Measurements from ENCODE around the gene GDE1. TPM values are rescaled to one million over a fixed set of nuclear protein-coding genes. Genes with fewer than 3 reads are reported as not detected.
"Not testable (repeated sequence)": the region's sequence is repeated elsewhere in the genome, so short reads cannot be mapped to it uniquely, and the experiment has no call there.

The GDE1 gene, protein sequence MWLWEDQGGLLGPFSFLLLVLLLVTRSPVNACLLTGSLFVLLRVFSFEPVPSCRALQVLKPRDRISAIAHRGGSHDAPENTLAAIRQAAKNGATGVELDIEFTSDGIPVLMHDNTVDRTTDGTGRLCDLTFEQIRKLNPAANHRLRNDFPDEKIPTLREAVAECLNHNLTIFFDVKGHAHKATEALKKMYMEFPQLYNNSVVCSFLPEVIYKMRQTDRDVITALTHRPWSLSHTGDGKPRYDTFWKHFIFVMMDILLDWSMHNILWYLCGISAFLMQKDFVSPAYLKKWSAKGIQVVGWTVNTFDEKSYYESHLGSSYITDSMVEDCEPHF
- total RNA-seq: 72.5 and 77.2 TPM in 2 replicates
- polyA plus RNA-seq (2012): 73.0 TPM

GRCh38 chr16:19521471-19522396, at the start of gene GDE1:
GDE1 (minus strand) TSS chr16:19522098; CDS start chr16:19521964, 134 bp downstream.
- DNase-seq (ENCODE audit: low read depth): peak; percentile 93

DNA sequence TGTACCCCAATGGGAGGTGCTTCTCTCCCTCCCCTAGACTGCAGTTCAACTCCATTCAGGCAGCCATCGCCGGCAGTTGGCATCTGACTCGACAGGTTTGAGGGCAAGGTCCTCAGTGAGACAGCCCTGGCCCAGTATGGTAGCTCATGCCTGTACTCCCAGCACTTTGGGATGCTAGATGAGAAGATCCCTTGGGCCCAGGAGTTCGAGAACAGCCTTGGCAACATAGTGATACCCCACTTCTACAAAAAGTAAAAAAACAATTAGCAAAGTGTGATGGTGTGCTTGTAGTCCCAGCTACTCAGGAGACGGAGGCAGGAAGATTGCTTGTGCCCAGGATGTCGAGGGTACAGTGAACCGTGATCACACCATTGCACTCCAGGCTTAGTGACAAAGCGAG, 45.7 kb upstream of the GDE1 start:
- DNase-seq (ENCODE audit: low read depth): no peak

- DNase-seq (ENCODE audit: low read depth): no peak
Observed at GRCh38 chr16:19566362-19566761, 44.5 kb upstream of the GDE1 start.

GRCh38 chr16:19563377-19563776, 41.5 kb upstream of the GDE1 start:
- DNase-seq (ENCODE audit: low read depth): no peak

DNA sequence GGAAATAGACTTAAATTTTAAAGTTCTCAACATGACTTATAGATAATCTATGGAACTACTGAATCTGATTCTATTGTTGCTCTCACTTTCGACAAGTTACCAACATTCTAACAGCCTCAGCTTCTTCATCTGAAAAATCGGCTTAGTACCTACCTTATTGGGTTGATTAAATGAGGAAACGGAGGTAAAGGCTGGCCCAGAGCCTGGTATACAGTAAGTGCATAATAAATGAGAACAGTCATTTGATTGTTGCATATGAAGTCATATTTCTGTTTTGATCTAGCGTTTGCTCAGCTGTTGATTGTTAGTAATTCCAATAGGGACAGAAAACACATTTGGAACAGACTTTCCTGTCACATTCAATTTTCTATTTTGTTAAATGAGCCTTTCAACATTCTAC, 38.2 kb upstream of the GDE1 start:
- DNase-seq (ENCODE audit: low read depth): no peak

DNA sequence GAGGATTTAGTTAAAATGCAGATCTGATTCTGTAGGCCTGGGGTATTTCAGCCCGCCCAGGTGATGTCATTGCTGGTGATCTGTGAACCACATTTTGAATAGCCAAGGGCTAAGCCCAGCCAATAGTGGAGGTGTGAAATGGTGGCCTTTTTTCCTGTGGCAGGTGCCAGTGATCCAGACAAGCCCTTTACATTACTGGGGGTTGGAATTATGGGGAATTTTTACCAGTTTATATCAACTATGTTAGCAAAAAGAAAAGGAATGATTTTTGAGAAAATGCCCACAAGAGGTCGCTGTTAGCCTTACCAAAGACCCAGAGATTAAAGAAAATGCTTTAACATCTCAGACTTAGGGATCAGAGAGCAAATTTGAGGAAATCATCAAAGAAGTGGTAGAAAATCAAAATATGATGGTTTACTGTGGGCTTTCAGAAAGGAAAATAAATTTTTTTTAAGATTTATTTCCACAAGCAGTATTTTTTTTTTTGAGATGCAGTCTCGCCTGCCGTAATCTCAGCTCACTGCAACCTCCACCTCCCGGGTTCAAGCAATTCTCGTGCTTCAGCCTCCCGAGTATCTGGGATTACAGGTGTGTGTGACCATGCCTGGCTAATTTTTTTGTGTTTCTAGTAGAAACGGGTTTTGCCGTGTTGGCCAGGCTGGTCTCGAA, 37.5 kb upstream of the GDE1 start:
- DNase-seq (ENCODE audit: low read depth): peak; percentile 65

- DNase-seq (ENCODE audit: low read depth): peak; percentile 56
Observed at GRCh38 chr16:19555938-19556771, 34.3 kb upstream of the GDE1 start.

- DNase-seq (ENCODE audit: low read depth): peak; percentile 99
Observed at GRCh38 chr16:19555186-19555937, 33.5 kb upstream of the GDE1 start, which contains the start of gene VPS35L. VPS35L (plus strand) TSS chr16:19555703; CDS start chr16:19555730, 27 bp downstream.

- no peak for DNase-seq (ENCODE audit: low read depth)
Observed at GRCh38 chr16:19549673-19550072, 27.8 kb upstream of the GDE1 start.

DNA sequence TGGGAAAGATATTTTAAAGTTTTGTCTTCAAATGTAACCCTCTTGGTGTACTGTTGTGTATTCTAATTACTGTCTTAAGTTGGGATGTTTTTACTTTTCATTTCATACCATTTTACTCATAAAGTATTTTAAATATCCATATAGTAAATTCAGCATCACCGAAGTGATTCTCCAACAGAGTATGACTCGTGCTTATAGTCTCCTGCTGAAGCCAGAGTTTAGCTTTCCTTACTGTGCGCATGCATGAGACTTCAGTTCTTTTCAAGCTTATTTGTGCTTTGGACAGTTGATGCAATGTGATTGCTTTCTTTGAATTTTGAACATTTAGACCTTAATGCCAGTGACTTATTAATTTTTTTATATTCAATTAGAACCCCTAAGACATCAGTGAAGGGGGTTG, 26.2 kb upstream of the GDE1 start:
- no peak for DNase-seq (ENCODE audit: low read depth)

DNA sequence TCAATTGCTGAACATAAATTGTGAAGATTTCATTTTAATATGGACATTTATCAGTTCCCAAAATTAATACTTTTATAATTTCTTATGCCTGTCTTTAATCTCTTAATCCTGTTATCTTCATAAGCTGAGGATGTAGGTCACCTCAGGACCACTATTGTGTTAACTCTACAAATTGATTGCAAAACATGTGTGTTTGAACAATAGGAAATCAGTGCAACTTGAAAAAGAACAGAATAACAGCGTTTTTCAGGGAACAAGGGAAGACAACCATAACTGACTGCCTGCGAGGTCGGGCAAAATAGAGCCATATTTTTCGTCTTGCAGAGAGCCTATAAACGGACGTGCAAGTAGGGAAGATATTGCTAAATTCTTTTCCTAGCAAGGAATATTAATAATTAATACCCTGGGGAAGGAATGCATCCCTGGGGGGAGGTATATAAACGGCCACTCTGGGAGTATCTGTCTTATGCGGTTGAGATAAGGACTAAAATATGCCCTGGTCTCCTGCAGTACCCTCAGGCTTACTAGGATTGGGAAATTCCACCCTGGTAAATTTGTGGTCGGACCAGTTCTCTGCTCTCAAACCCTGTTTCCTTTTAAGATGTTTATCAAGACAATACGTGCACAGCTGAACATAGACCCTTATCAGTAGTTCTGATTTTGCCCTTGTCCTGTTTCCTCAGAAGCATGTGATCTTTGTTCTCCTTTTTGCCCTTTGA, 21.5 kb upstream of the GDE1 start:
- DNase-seq (ENCODE audit: low read depth): not testable (repeated sequence)

DNA sequence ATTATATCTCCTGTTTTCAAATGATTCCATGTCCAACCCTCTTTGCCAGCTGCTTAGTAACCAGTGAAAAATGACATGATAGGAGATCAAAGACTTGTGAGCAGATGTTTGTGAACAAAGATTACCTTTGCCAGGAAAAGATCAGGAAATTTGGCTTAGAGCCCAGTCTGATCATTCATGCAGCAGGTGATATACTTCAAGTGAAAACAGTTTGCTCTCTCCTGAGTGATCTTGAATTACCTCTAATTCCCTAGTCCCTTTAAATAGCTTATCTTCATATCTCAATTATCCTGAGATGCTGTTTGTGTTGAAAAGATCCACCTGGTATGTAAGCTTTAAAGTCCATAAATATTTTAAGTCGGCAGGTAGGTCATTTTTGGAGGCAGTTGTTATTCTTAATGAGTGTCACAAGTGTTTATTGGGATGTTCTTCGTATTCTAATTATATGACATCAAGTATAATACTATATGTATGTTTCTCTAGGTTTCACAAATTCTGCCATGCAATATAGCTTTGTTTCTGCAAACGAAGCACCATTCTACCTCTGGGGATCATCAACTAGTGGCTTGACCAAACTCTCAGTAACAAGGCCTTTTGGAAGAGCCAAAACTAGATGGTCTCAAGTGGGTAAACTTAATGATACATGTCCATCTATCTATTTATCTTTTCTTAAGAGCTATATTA, 20.4 kb upstream of the GDE1 start:
- DNase-seq (ENCODE audit: low read depth): no peak

GRCh38 chr16:19540241-19540970, 18.5 kb upstream of the GDE1 start:
- DNase-seq (ENCODE audit: low read depth): no peak

DNA sequence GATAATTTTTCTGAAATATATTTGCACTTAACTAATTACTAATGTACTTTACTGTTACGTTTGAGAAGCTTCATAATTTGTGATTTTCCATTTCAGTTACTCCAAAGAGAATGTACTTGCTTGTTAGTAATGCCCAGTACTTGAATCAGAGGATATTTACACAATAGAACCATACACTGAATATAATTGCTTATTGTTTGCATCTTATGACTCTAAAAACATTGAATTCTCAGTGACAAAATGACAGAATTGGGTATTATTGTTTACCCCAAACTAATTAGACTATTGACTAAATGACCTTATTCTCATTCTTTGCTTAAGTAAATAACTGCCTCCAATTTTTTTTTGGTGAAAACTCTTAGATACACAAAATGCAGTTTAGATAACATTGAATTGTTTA, 10.7 kb upstream of the GDE1 start:
- no peak for DNase-seq (ENCODE audit: low read depth)

DNA sequence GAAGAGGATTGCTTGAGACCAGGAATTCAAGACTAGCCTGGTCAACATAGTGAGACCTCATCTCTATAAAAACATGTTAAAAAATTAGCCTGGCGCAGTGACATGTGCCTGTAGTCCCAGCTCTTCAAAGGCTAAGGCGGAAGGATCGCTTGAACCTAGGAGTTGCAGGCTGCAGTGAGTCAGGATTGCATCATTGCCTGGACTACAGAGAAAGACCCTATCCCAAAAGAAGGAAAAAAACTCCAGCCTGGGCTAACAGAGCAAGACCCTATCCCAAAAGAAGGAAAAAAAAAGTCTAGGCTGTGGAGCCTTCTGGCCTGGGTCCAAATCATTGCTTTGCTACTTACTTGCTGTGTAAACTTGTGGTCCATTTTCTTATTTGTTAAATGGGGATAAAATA, 6.8 kb upstream of the GDE1 start:
- DNase-seq (ENCODE audit: low read depth): no peak

DNA sequence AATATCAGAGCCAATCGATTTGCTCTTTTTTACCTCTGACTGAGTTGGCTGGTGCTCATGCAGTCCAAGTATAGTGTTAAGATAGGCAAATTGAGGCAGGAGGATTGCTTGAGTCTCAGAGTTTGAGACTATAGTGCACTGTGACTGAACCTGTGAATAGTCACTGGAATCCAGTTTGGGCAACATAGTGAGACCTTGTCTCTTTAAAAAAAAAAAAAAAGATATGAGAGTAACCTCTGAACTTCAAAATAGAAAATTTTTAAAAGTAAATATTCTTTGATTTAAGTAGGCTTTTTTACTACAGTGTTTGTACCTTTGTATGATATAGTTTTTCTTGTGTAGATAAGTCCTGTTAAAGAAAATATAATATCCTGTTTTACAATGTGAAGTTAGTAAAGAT, 5.3 kb upstream of the GDE1 start:
- no peak for DNase-seq (ENCODE audit: low read depth)

- no peak for DNase-seq (ENCODE audit: low read depth)
Observed at GRCh38 chr16:19525385-19525723, 3.5 kb upstream of the GDE1 start.
